Astrocyte (in vitro differentiated cells and primary cell): ENCODE results near the gene PRRC2B.

Experiments used
- CTCF ChIP-seq: IDR thresholded peaks from 2 replicates; pipeline ENCODE4 v1.5.1; 2011; ENCODE audit warnings: low read depth, mild to moderate bottlenecking, inconsistent platforms, low read length, moderate library complexity; ENCODE audit not compliant: insufficient read depth
- EZH2 ChIP-seq: IDR thresholded peaks from 2 replicates; pipeline ENCODE4 v1.6.1; 2012; ENCODE audit warnings: mild to moderate bottlenecking, low read length, inconsistent platforms; ENCODE audit not compliant: insufficient read depth

DNA sequence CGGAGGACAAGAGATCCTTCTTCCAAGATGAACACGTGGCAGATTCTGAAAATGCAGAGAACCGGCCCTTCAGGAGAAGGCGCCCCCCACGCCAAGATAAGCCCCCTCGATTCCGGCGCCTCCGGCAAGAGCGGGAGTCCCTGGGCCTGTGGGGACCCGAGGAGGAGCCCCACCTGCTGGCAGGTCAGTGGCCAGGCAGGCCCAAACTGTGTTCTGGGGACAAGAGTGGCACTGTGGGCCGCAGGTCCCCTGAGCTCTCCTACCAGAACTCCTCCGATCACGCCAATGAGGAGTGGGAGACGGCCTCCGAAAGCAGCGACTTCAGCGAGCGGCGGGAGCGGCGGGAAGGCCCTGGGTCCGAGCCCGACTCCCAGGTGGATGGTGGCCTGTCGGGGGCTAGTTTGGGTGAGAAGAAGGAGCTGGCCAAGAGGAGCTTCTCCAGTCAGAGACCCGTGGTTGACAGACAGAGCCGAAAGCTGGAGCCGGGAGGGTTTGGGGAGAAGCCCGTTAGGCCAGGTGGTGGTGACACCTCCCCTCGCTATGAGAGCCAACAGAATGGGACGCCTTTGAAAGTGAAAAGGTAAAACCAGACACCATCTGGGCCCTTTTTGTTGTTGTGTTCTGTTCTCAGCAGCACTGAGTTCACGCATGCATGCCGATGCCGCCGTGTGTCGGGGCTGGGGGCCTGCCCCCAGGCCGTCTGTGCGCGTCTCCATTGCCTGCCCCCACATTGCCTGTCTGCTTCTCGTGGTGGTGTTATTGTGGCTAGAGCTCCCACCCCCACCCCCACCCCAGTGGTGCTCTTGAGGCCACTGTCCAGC, 82.3 kb downstream of the PRRC2B start:
- TF ChIP-seq CTCF (no peak), EZH2 (no peak)
